Progenitor cell of endocrine pancreas (in vitro differentiated cells): ENCODE data around the gene PACC1. TPM values are rescaled to one million over a fixed set of nuclear protein-coding genes. Genes with fewer than 3 reads are reported as not detected.

Experiments
- DNase-seq: peaks from one replicate; pipeline ENCODE4 v3.0.0; 2021; ENCODE audit warnings: low spot score; ENCODE audit not compliant: unreplicated experiment
- H3K27ac Mint-ChIP-seq: 2 replicates; pipeline ENCODE4 v1.8.0; 2021; ENCODE audit warnings: mild to moderate bottlenecking, moderate library complexity, mixed read lengths
- H3K27me3 Mint-ChIP-seq: 2 replicates; pipeline ENCODE4 v1.8.0; 2021; ENCODE audit warnings: mixed read lengths
- H3K36me3 Mint-ChIP-seq: 2 replicates; pipeline ENCODE4 v1.8.0; 2022; ENCODE audit warnings: mixed read lengths; ENCODE audit not compliant: insufficient read depth
- H3K4me1 Mint-ChIP-seq: 2 replicates; pipeline ENCODE4 v1.8.0; 2021; ENCODE audit warnings: low read depth, mixed read lengths
- H3K4me3 Mint-ChIP-seq: 2 replicates; pipeline ENCODE4 v1.8.0; 2021; ENCODE audit warnings: low read depth, mild to moderate bottlenecking, moderate library complexity, mixed read lengths
- H3K9me3 Mint-ChIP-seq: 2 replicates; pipeline ENCODE4 v1.8.0; 2021; ENCODE audit warnings: low read depth, mixed read lengths
- CTCF ChIP-seq: fragments of 200-600 bp; sonication (generic); IDR thresholded peaks from one replicate; pipeline ENCODE4 v1.5.0; 2021; ENCODE audit warnings: antibody characterized with exemption, mild to moderate bottlenecking; ENCODE audit not compliant: unreplicated experiment
- total RNA-seq: library from RNA; stranded (reverse); gene quantifications from 2 replicates; pipeline ENCODE4 v1.2.1, GENCODE V29; 2021

Gene PACC1
- total RNA-seq, 1 donor from 2014 or later: 24.5 TPM

- H3K27me3 Mint-ChIP-seq: no peaks in the 10 kb centered on the region
- no peaks in the 10 kb centered on the region for H3K9me3 Mint-ChIP-seq
- H3K4me3 Mint-ChIP-seq: no peak overlapping the region
- DNase-seq: no peak
- no peaks in the 10 kb centered on the region for H3K36me3 Mint-ChIP-seq
- no peak overlapping the region for H3K27ac Mint-ChIP-seq
- no peaks in the 10 kb centered on the region for H3K4me1 Mint-ChIP-seq
- TF ChIP-seq CTCF: no peak
Observed at GRCh38 chr1:212423879-212424278, 9.2 kb upstream of the PACC1 start.

GRCh38 chr1:212421165-212421564, 6.5 kb upstream of the PACC1 start:
- Mint-ChIP-seq H3K27me3 (no peaks in the 10 kb centered on the region), H3K36me3 (no peaks in the 10 kb centered on the region), H3K4me1 (no peaks in the 10 kb centered on the region), H3K9me3 (no peaks in the 10 kb centered on the region), H3K27ac (no peak overlapping the region), H3K4me3 (no peak overlapping the region)
- DNase-seq: no peak
- TF ChIP-seq CTCF: no peak

- no peaks in the 10 kb centered on the region for H3K9me3 Mint-ChIP-seq
- peak overlapping the region; percentile 97 for H3K27ac Mint-ChIP-seq
- H3K36me3 Mint-ChIP-seq: peaks cover 6% of the 10 kb centered on the region
- no peak for DNase-seq
- peaks cover 16% of the 10 kb centered on the region for H3K4me1 Mint-ChIP-seq
- peak overlapping the region; percentile 100 for H3K4me3 Mint-ChIP-seq
- no peak for TF ChIP-seq CTCF
- H3K27me3 Mint-ChIP-seq: no peaks in the 10 kb centered on the region
Observed at GRCh38 chr1:212415107-212415841, 588 bp upstream of the PACC1 start.

- no peak for TF ChIP-seq CTCF
- Mint-ChIP-seq H3K4me1 (peaks cover 16% of the 10 kb centered on the region), H3K27me3 (no peaks in the 10 kb centered on the region), H3K4me3 (peak overlapping the region; percentile 100), H3K27ac (peak overlapping the region; percentile 73), H3K9me3 (no peaks in the 10 kb centered on the region), H3K36me3 (peaks cover 17% of the 10 kb centered on the region)
- DNase-seq: no peak
Observed at GRCh38 chr1:212413902-212414327, 771 bp downstream of the PACC1 start.

- Mint-ChIP-seq H3K9me3 (no peaks in the 10 kb centered on the region), H3K27ac (no peak overlapping the region), H3K27me3 (no peaks in the 10 kb centered on the region), H3K4me1 (peaks cover 16% of the 10 kb centered on the region), H3K36me3 (peaks cover 25% of the 10 kb centered on the region), H3K4me3 (no peak overlapping the region)
- DNase-seq: no peak
- no peak for TF ChIP-seq CTCF
Observed at GRCh38 chr1:212412374-212412773, 2.3 kb downstream of the PACC1 start.
